DND-41 (cell line): ENCODE results near the gene PABPN1L.

ENCODE experiments used
- ATAC-seq: fragments of 200-7000 bp; cut with Tn5 transposase; 3 replicates; pipeline ENCODE4 v1.9.1; 2021; ENCODE audit warnings: low read depth; ENCODE audit not compliant: insufficient read depth
- DNase-seq: peaks from one replicate; pipeline ENCODE4 v3.0.0-alpha.2; 2020
- H2AFZ ChIP-seq: 2 replicates; pipeline ENCODE4 v1.6.0; 2012; ENCODE audit warnings: low read depth, low read length
- H3K27ac ChIP-seq: 2 replicates; pipeline ENCODE4 v1.5.1; 2012; ENCODE audit warnings: low read length, inconsistent platforms
- H3K27me3 ChIP-seq: fragments of 200-600 bp; sonication (generic); 2 replicates; pipeline ENCODE4 v1.6.0; 2012; ENCODE audit warnings: low read length, mild to moderate bottlenecking, inconsistent platforms; ENCODE audit not compliant: insufficient read depth, poor library complexity
- H3K36me3 ChIP-seq: 2 replicates; pipeline ENCODE4 v1.5.1; 2012; ENCODE audit warnings: low read length, inconsistent platforms; ENCODE audit not compliant: insufficient read depth
- H3K4me1 ChIP-seq: 2 replicates; pipeline ENCODE4 v1.5.1; 2012; ENCODE audit warnings: mild to moderate bottlenecking, low read length; ENCODE audit not compliant: insufficient read depth
- H3K4me2 ChIP-seq: 2 replicates; pipeline ENCODE4 v1.6.0; 2012; ENCODE audit warnings: mild to moderate bottlenecking, moderate library complexity, low read length, inconsistent platforms; ENCODE audit not compliant: insufficient read depth
- H3K4me3 ChIP-seq, 2 experiments: fragments of 200-600 bp in 1 of 2; shearing (Covaris generic) in 1 of 2; 2 replicates each; pipeline ENCODE4 v1.5.1; 2012 to 2016; ENCODE audit warnings: inconsistent platforms in 2 of 2, low read length in 2 of 2, mild to moderate bottlenecking in 2 of 2, low read depth in 1 of 2, moderate library complexity in 1 of 2
- H3K79me2 ChIP-seq: 2 replicates; pipeline ENCODE4 v1.6.0; 2012; ENCODE audit warnings: low read length, inconsistent platforms; ENCODE audit not compliant: insufficient read depth
- H3K9ac ChIP-seq: 2 replicates; pipeline ENCODE4 v1.6.0; 2012; ENCODE audit warnings: low read depth, mild to moderate bottlenecking, inconsistent platforms, low read length, moderate library complexity
- H3K9me3 ChIP-seq: 2 replicates; pipeline ENCODE4 v1.5.1; 2012; ENCODE audit warnings: low read length, moderate library complexity, mild to moderate bottlenecking, inconsistent platforms; ENCODE audit not compliant: insufficient read depth, severe bottlenecking
- H4K20me1 ChIP-seq: 2 replicates; pipeline ENCODE4 v1.6.0; 2012; ENCODE audit warnings: low read length; ENCODE audit not compliant: insufficient read depth
- CTCF ChIP-seq: IDR thresholded peaks from 2 replicates; pipeline ENCODE4 v1.5.1; 2012; ENCODE audit warnings: borderline replicate concordance, low read length, moderate library complexity, mild to moderate bottlenecking; ENCODE audit not compliant: poor library complexity, severe bottlenecking; ENCODE audit errors: extremely low read depth
- EZH2 ChIP-seq: IDR thresholded peaks from 3 replicates; pipeline ENCODE4 v1.6.1; 2012; ENCODE audit warnings: borderline replicate concordance, low read depth, mild to moderate bottlenecking, moderate library complexity, low read length, inconsistent platforms; ENCODE audit not compliant: severe bottlenecking

The PABPN1L gene

GRCh38 chr16:88867581-88868246, 1.3 kb upstream of the PABPN1L start:
- no peak overlapping the region for H3K27ac ChIP-seq
- no peak for DNase-seq
- H3K27me3 ChIP-seq, result peaks cover 20% of the 10 kb centered on the region
- no peak overlapping the region for H3K4me2 ChIP-seq
- H3K36me3 ChIP-seq, result peaks cover 2% of the 10 kb centered on the region; the same call in 1 of the 2 replicates
- 0 out of 2 replicates have a peak, but pooled peaks cover 1% of the 10 kb centered on the region for H4K20me1 ChIP-seq
- H3K79me2 ChIP-seq, result no peaks in the 10 kb centered on the region
- no peak for TF ChIP-seq CTCF
- TF ChIP-seq EZH2, result no peak
- no peak overlapping the region for H2AFZ ChIP-seq
- no peaks in the 10 kb centered on the region for H3K9me3 ChIP-seq
- ATAC-seq, result no peak
- no peak overlapping the region for H3K4me3 ChIP-seq
- H3K9ac ChIP-seq, result no peak overlapping the region
- no peaks in the 10 kb centered on the region for H3K4me1 ChIP-seq

- Histone ChIP-seq H3K36me3 (peaks cover 15% of the 10 kb centered on the region), H3K4me3 (no peak overlapping the region), H3K9ac (no peak overlapping the region), H2AFZ (no peak overlapping the region), H3K9me3 (no peaks in the 10 kb centered on the region), H3K27me3 (peaks cover 12% of the 10 kb centered on the region), H3K79me2 (no peaks in the 10 kb centered on the region), H3K4me1 (no peaks in the 10 kb centered on the region), H3K4me2 (no peak overlapping the region), H4K20me1 (no peaks in the 10 kb centered on the region), H3K27ac (no peak overlapping the region)
- ATAC-seq, result no peak
- DNase-seq, result no peak
- TF ChIP-seq CTCF (no peak), EZH2 (no peak)
These were observed 718 bp downstream of the PABPN1L start for GRCh38 chr16:88865742-88866141.

- Histone ChIP-seq H3K27ac (no peak overlapping the region), H3K4me1 (no peaks in the 10 kb centered on the region), H3K36me3 (peaks cover 19% of the 10 kb centered on the region), H2AFZ (no peak overlapping the region), H3K4me3 (no peak overlapping the region), H3K9me3 (no peaks in the 10 kb centered on the region), H3K4me2 (no peak overlapping the region), H3K27me3 (peaks cover 8% of the 10 kb centered on the region), H3K79me2 (no peaks in the 10 kb centered on the region), H3K9ac (no peak overlapping the region), H4K20me1 (no peaks in the 10 kb centered on the region)
- ATAC-seq (no peak), DNase-seq (no peak)
- no peak for TF ChIP-seq EZH2
- no peak for TF ChIP-seq CTCF
These were observed 1.1 kb downstream of the PABPN1L start for GRCh38 chr16:88865310-88865709.

GRCh38 chr16:88864521-88864920, 1.9 kb downstream of the PABPN1L start:
- Histone ChIP-seq H3K4me1 (no peaks in the 10 kb centered on the region), H3K36me3 (peaks cover 27% of the 10 kb centered on the region), H3K9ac (no peak overlapping the region), H3K9me3 (no peaks in the 10 kb centered on the region), H3K4me2 (no peak overlapping the region), H4K20me1 (no peaks in the 10 kb centered on the region), H3K79me2 (no peaks in the 10 kb centered on the region), H3K4me3 (no peak overlapping the region), H3K27ac (no peak overlapping the region), H3K27me3 (peaks cover 3% of the 10 kb centered on the region), H2AFZ (no peak overlapping the region)
- DNase-seq (no peak), ATAC-seq (no peak)
- no peak for TF ChIP-seq CTCF
- TF ChIP-seq EZH2, result no peak
